Measurements from ENCODE around the gene PLA2G12A. TPM values are rescaled to one million over a fixed set of nuclear protein-coding genes. Genes with fewer than 3 reads are reported as not detected.

PLA2G12A gene
- total and polyA plus RNA-seq, 2 donors: 22.7 to 26.6 TPM

- WGBS: 76% methylated on average over 3 of the region's 3 CpGs
- Histone ChIP-seq H3K27ac (ENCODE audit: low read depth) (no peak overlapping the region), H3K4me3 (ENCODE audit: low read depth, low read length) (no peak overlapping the region), H3K4me1 (ENCODE audit: insufficient read depth) (no peaks in the 10 kb centered on the region), H3K36me3 (ENCODE audit: insufficient read depth) (no peaks in the 10 kb centered on the region)
- DNase-seq (ENCODE audit: extremely low spot score): no peak
Measured at GRCh38 chr4:109739547-109739946, 9.7 kb upstream of the PLA2G12A start.

- 73% methylated on average over 10 of the region's 10 CpGs for WGBS
- Histone ChIP-seq H3K36me3 (ENCODE audit: insufficient read depth) (no peaks in the 10 kb centered on the region), H3K4me3 (ENCODE audit: low read depth, low read length) (no peak overlapping the region), H3K4me1 (ENCODE audit: insufficient read depth) (no peaks in the 10 kb centered on the region), H3K27ac (ENCODE audit: low read depth) (no peak overlapping the region)
- DNase-seq (ENCODE audit: extremely low spot score): no peak
Measured at GRCh38 chr4:109738104-109738872, 8.4 kb upstream of the PLA2G12A start.

GRCh38 chr4:109735566-109736365 lies 5.9 kb upstream of the PLA2G12A start:
- no peak overlapping the region for H3K27ac ChIP-seq (ENCODE audit: low read depth)
- DNase-seq (ENCODE audit: extremely low spot score): no peak
- H3K4me1 ChIP-seq (ENCODE audit: insufficient read depth): no peaks in the 10 kb centered on the region
- no peaks in the 10 kb centered on the region for H3K36me3 ChIP-seq (ENCODE audit: insufficient read depth)
- no peak overlapping the region for H3K4me3 ChIP-seq (ENCODE audit: low read depth, low read length)
- WGBS: 48% methylated on average over 7 of the region's 7 CpGs

- H3K36me3 ChIP-seq (ENCODE audit: insufficient read depth): no peaks in the 10 kb centered on the region
- no peaks in the 10 kb centered on the region for H3K4me1 ChIP-seq (ENCODE audit: insufficient read depth)
- no peak for DNase-seq (ENCODE audit: extremely low spot score)
- H3K27ac ChIP-seq (ENCODE audit: low read depth): no peak overlapping the region
- no peak overlapping the region for H3K4me3 ChIP-seq (ENCODE audit: low read depth, low read length)
- 91% methylated on average over 5 of the region's 5 CpGs for WGBS
Measured at GRCh38 chr4:109733728-109734127, 3.9 kb upstream of the PLA2G12A start.

GRCh38 chr4:109730619-109731545 lies 1.0 kb upstream of the PLA2G12A start:
- WGBS: 47% methylated on average over 21 of the region's 21 CpGs
- no peak for DNase-seq (ENCODE audit: extremely low spot score)
- H3K4me1 ChIP-seq (ENCODE audit: insufficient read depth): no peaks in the 10 kb centered on the region
- H3K36me3 ChIP-seq (ENCODE audit: insufficient read depth): no peaks in the 10 kb centered on the region
- H3K27ac ChIP-seq (ENCODE audit: low read depth): peak overlapping the region; percentile 33
- H3K4me3 ChIP-seq (ENCODE audit: low read depth, low read length): peak overlapping the region; percentile 60

- DNase-seq (ENCODE audit: extremely low spot score): no peak
- 3% methylated on average over 25 of the region's 25 CpGs for WGBS
- Histone ChIP-seq H3K4me3 (ENCODE audit: low read depth, low read length) (peak overlapping the region; percentile 60), H3K4me1 (ENCODE audit: insufficient read depth) (no peaks in the 10 kb centered on the region), H3K27ac (ENCODE audit: low read depth) (peak overlapping the region; percentile 80), H3K36me3 (ENCODE audit: insufficient read depth) (no peaks in the 10 kb centered on the region)
Measured at GRCh38 chr4:109729117-109729717, 653 bp downstream of the PLA2G12A start.

GRCh38 chr4:109728385-109728784 lies 1.5 kb downstream of the PLA2G12A start:
- DNase-seq (ENCODE audit: extremely low spot score): no peak
- Histone ChIP-seq H3K36me3 (ENCODE audit: insufficient read depth) (no peaks in the 10 kb centered on the region), H3K4me1 (ENCODE audit: insufficient read depth) (no peaks in the 10 kb centered on the region), H3K27ac (ENCODE audit: low read depth) (no peak overlapping the region), H3K4me3 (ENCODE audit: low read depth, low read length) (no peak overlapping the region)
- WGBS: 81% methylated on average over 6 of the region's 6 CpGs

- Histone ChIP-seq H3K27ac (ENCODE audit: low read depth) (no peak overlapping the region), H3K36me3 (ENCODE audit: insufficient read depth) (no peaks in the 10 kb centered on the region), H3K4me1 (ENCODE audit: insufficient read depth) (no peaks in the 10 kb centered on the region), H3K4me3 (ENCODE audit: low read depth, low read length) (no peak overlapping the region)
- DNase-seq (ENCODE audit: extremely low spot score): no peak
- 91% methylated on average over 2 of the region's 2 CpGs for WGBS
Measured at GRCh38 chr4:109723110-109723509, 6.8 kb downstream of the PLA2G12A start.

GRCh38 chr4:109722357-109722756 lies 7.5 kb downstream of the PLA2G12A start:
- Histone ChIP-seq H3K4me1 (ENCODE audit: insufficient read depth) (no peaks in the 10 kb centered on the region), H3K4me3 (ENCODE audit: low read depth, low read length) (no peak overlapping the region), H3K27ac (ENCODE audit: low read depth) (no peak overlapping the region), H3K36me3 (ENCODE audit: insufficient read depth) (no peaks in the 10 kb centered on the region)
- no peak for DNase-seq (ENCODE audit: extremely low spot score)

GRCh38 chr4:109721033-109721432 lies 8.8 kb downstream of the PLA2G12A start:
- Histone ChIP-seq H3K27ac (ENCODE audit: low read depth) (no peak overlapping the region), H3K4me3 (ENCODE audit: low read depth, low read length) (no peak overlapping the region), H3K36me3 (ENCODE audit: insufficient read depth) (no peaks in the 10 kb centered on the region), H3K4me1 (ENCODE audit: insufficient read depth) (no peaks in the 10 kb centered on the region)
- no peak for DNase-seq (ENCODE audit: extremely low spot score)
- WGBS: 99% methylated on average over 7 of the region's 7 CpGs

GRCh38 chr4:109719604-109720003 lies 10.3 kb downstream of the PLA2G12A start:
- no peak overlapping the region for H3K27ac ChIP-seq (ENCODE audit: low read depth)
- DNase-seq (ENCODE audit: extremely low spot score): no peak
- no peak overlapping the region for H3K4me3 ChIP-seq (ENCODE audit: low read depth, low read length)
- no peaks in the 10 kb centered on the region for H3K4me1 ChIP-seq (ENCODE audit: insufficient read depth)
- WGBS: 97% methylated on average over 4 of the region's 4 CpGs
- no peaks in the 10 kb centered on the region for H3K36me3 ChIP-seq (ENCODE audit: insufficient read depth)

- Histone ChIP-seq H3K4me3 (ENCODE audit: low read depth, low read length) (no peak overlapping the region), H3K4me1 (ENCODE audit: insufficient read depth) (no peaks in the 10 kb centered on the region), H3K36me3 (ENCODE audit: insufficient read depth) (no peaks in the 10 kb centered on the region), H3K27ac (ENCODE audit: low read depth) (no peak overlapping the region)
- 92% methylated on average over 1 of the region's 1 CpG for WGBS
- DNase-seq (ENCODE audit: extremely low spot score): no peak
Measured at GRCh38 chr4:109718759-109719158, 11.1 kb downstream of the PLA2G12A start.

- H3K36me3 ChIP-seq (ENCODE audit: insufficient read depth): no peaks in the 10 kb centered on the region
- H3K4me1 ChIP-seq (ENCODE audit: insufficient read depth): no peaks in the 10 kb centered on the region
- H3K4me3 ChIP-seq (ENCODE audit: low read depth, low read length): no peak overlapping the region
- H3K27ac ChIP-seq (ENCODE audit: low read depth): no peak overlapping the region
- DNase-seq (ENCODE audit: extremely low spot score): no peak
- WGBS: 91% methylated on average over 3 of the region's 3 CpGs
Measured at GRCh38 chr4:109713500-109713899, 16.4 kb downstream of the PLA2G12A start.
